Measurements from ENCODE around the gene SSBP4.
A peak's percentile ranks its signal among the peaks of the same experiment; 100 is the strongest.

- TF ChIP-seq CTCF (IDR thresholded peaks at IDR 0.05) (peak; percentile 99 to 100 (median 99)), POLR2A (IDR thresholded peaks at IDR 0.05) (peak; percentile 48 to 51)
Observed at GRCh38 chr19:18388100-18388959, 30.9 kb upstream of the SSBP4 start.
